GM12865 (cell line): Measurements from ENCODE around the gene SFSWAP.

ENCODE experiments used
- DNase-seq: peaks from one replicate; pipeline ENCODE4 v3.0.0; 2010; ENCODE audit warnings: low read depth
- H3K4me3 ChIP-seq: 2 replicates; pipeline ENCODE4 v1.5.1; 2011; ENCODE audit warnings: mild to moderate bottlenecking, low read depth, low read length, control low read depth
- TF ChIP-seq, protein P1 (sequence below): IDR thresholded peaks from 2 replicates; pipeline ENCODE4 v1.5.1; 2011; ENCODE audit warnings: low read length, control low read depth, low read depth, inconsistent platforms; ENCODE audit not compliant: insufficient read depth; ENCODE audit errors: missing control alignments

Gene SFSWAP

DNA sequence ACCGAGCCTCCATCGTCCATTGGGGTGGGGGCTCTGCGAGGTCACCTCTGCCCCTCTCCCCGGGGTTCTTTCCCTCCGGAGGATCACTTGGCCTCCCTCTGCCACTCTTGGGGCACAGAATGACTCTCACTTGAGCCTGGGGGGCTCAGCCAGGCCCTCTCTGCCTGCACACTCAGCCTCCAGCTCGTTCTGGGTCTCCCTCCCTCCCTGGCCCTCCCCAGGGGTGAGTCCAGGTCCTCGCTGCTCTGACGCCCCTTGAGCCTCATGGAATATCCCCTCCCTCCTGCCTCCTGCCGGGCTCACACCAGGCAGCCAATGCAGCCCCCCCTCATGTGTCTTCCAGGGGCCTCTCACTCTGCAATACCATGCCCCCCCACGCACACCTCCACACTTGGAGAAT, 17.7 kb upstream of the SFSWAP start:
- TF ChIP-seq, protein P1, sequence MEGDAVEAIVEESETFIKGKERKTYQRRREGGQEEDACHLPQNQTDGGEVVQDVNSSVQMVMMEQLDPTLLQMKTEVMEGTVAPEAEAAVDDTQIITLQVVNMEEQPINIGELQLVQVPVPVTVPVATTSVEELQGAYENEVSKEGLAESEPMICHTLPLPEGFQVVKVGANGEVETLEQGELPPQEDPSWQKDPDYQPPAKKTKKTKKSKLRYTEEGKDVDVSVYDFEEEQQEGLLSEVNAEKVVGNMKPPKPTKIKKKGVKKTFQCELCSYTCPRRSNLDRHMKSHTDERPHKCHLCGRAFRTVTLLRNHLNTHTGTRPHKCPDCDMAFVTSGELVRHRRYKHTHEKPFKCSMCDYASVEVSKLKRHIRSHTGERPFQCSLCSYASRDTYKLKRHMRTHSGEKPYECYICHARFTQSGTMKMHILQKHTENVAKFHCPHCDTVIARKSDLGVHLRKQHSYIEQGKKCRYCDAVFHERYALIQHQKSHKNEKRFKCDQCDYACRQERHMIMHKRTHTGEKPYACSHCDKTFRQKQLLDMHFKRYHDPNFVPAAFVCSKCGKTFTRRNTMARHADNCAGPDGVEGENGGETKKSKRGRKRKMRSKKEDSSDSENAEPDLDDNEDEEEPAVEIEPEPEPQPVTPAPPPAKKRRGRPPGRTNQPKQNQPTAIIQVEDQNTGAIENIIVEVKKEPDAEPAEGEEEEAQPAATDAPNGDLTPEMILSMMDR = no peak
- no peak overlapping the region for H3K4me3 ChIP-seq
- no peak for DNase-seq

DNA sequence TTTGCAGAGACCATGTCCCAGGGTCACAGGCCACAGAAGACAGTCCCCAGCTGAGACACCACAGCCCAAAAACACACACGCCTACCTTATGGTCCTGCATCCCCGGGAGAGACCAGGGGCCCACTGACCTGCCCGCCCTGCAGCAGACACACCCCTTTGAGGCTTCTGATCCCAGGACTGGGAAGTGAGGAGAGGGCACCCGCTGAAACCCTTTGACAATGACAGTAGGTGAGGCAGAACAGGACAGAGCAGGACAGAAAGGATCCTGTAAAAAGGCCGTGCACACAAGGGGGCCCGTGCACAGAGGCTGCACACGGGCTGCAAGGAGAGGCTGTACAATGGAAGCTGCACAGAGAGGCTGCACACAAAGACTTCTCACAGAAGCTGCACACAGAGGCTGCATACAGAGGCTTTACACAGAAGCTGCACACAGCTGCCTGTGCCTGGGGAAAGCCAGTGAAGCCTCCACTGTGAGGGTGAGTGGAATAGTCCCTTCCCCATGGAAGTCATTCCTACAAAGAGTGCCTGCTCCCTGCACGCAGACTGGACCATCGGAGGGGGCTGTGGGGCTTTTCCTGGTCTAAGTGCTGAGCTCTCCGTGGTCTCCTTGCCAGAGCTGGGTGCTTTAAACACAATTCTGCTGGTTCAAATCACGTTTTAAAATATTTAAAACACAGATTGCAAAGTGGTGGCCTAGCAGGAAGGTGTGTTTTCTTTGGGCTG, 16.6 kb upstream of the SFSWAP start:
- H3K4me3 ChIP-seq = no peak overlapping the region
- TF ChIP-seq, protein P1 = no peak
- no peak for DNase-seq

DNA sequence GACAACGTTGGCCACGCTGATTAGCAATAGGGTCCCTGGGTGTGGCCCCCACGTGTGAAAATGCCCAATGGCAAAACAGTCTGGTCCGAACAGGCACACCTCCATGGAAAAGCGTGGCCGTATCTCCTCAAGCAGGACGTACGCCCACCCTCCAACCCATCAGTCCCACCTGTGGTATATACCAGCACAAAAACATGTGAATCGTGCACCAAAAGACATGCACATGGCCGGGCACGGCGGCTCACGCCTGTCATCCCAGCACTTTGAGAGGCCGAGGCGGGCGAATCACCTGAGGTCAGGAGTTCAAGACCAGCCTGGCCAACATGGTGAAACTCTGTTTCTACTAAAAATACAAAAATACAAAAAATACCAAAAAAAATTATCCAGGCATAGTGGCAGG, 14.9 kb upstream of the SFSWAP start:
- H3K4me3 ChIP-seq = no peak overlapping the region
- DNase-seq = no peak
- TF ChIP-seq, protein P1 = no peak

DNA sequence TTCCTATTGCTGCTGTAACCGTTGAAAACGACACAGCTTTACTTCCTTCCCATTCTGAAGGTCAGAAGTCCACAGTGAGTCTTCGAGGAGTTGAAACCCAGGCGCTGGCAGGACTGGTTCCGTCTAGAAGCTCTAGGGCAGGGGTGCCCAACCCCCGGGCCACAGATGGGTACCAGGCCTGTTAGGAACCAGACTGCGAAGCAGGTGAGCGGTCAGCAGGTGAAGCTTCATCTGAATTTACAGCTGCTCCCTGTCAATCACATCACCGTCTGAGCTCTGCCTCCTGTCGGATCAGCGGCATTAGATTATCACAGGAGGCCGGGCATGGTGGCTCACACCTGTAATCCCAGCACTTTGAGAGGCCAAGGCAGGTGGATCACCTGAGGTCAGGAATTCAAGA, 12.6 kb upstream of the SFSWAP start:
- no peak for DNase-seq
- TF ChIP-seq, protein P1 = no peak
- no peak overlapping the region for H3K4me3 ChIP-seq

DNA sequence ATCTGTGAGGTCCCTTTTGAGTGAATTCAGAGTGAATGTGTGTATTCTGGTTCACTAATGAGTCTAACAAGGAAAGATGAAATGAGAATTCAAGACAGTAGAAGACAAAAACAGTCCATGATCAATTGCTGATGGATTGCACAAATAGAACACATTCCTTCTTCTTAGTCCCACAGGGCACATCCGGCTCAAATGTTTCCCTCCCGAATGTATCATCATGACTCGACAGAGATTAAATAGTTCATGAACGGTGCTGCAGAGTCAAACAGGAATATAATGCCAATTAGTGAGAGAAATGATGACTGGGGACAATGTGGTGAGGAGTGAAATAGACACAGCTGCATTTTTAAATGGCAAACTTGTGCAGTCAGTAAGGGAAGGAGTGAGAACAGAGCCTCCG, 11.5 kb upstream of the SFSWAP start:
- H3K4me3 ChIP-seq = no peak overlapping the region
- TF ChIP-seq, protein P1 = no peak
- DNase-seq = no peak

DNA sequence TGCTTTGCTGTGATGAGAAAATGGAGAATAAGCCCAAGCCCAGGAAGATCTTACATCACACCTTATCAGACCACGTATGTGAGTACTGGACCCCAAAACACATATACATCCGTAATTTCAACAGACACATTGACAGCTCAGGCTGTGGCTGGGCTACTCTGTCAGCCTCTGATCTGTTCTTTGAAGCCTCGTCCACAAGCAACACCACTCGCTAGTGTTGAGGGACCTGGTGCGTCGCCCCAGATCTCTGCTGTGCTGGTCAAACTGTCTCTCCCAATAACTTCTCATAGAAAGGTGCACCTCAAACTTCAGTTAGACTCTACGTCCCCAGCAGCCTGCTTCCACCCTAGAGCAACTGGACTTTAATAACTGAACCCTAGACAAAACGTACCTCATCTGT, 10.6 kb upstream of the SFSWAP start:
- H3K4me3 ChIP-seq = no peak overlapping the region
- TF ChIP-seq, protein P1 = no peak

More for the DNA sequence above, 10.6 kb upstream of the SFSWAP start:
- no peak for DNase-seq
